Thoracic aorta (tissue), 2 donors: ENCODE data around the gene SRRM4. TPM values are rescaled to one million over a fixed set of nuclear protein-coding genes. Genes with fewer than 3 reads are reported as not detected.

Experiments used
- ATAC-seq: fragments of 150-250 bp; one replicate; pipeline ENCODE4 v1.8.0; 2017; ENCODE audit warnings: low read depth; ENCODE audit not compliant: insufficient number of reproducible peaks, low FRiP score
- DNase-seq: peaks from one replicate; pipeline ENCODE4 v3.0.0-alpha.2; 2020; ENCODE audit warnings: low spot score
- H3K27ac ChIP-seq, 2 donors: fragments of 200-600 bp; sonication (generic); 1 replicate in 1 of 2; 2 replicates in 1 of 2; pipeline ENCODE4 v1.5.1; 2016; ENCODE audit warnings: mild to moderate bottlenecking in 2 of 2, moderate library complexity in 2 of 2
- H3K27me3 ChIP-seq: fragments of 200-600 bp; sonication (generic); replicated peaks from 2 replicates; pipeline ENCODE4 v1.6.0; 2016; ENCODE audit warnings: mild to moderate bottlenecking; ENCODE audit not compliant: insufficient read depth
- H3K36me3 ChIP-seq: fragments of 200-600 bp; sonication (generic); one replicate; pipeline ENCODE4 v1.5.1; 2016
- H3K4me1 ChIP-seq, 2 donors: fragments of 200-600 bp; sonication (generic); 1 replicate in 1 of 2; 2 replicates in 1 of 2; pipeline versions ENCODE4 v1.5.1 to v1.6.0; 2016; ENCODE audit warnings: low read depth in 2 of 2, mild to moderate bottlenecking in 1 of 2; ENCODE audit not compliant: control insufficient read depth in 1 of 2
- H3K4me3 ChIP-seq: fragments of 200-600 bp; sonication (generic); 2 replicates; pipeline ENCODE4 v1.5.1; 2016; ENCODE audit warnings: mild to moderate bottlenecking
- H3K9me3 ChIP-seq: fragments of 200-600 bp; sonication (generic); 2 replicates; pipeline ENCODE4 v1.5.1; 2016
- CTCF ChIP-seq: fragments of 200-600 bp; sonication (generic); IDR thresholded peaks from one replicate; pipeline ENCODE4 v1.5.1; 2019; ENCODE audit warnings: antibody characterized with exemption
- total RNA-seq, 2 donors: library from RNA; depleted of rRNA; stranded (reverse); fragments of >200 nt; gene quantifications; one replicate each; pipeline versions ENCODE4 v1.1.0 to v1.2.3, GENCODE V29; 2016

SRRM4 gene
- total RNA-seq, 2 donors from 2014 or later = 0.21 TPM; not detected in 1

- ATAC-seq (no peak), DNase-seq (no peak)
- no peaks in the 10 kb centered on the region for H3K27me3 ChIP-seq
- TF ChIP-seq CTCF = no peak
- H3K9me3 ChIP-seq = peaks cover 10% of the 10 kb centered on the region
- H3K27ac ChIP-seq = no peak overlapping the region
- H3K4me3 ChIP-seq = no peak overlapping the region
- H3K4me1 ChIP-seq = no peaks in the 10 kb centered on the region
- no peaks in the 10 kb centered on the region for H3K36me3 ChIP-seq
Observed at GRCh38 chr12:119147847-119148448, 166.6 kb downstream of the SRRM4 start.

- Histone ChIP-seq H3K27me3 (no peaks in the 10 kb centered on the region), H3K4me1 (no peaks in the 10 kb centered on the region), H3K9me3 (peaks cover 10% of the 10 kb centered on the region), H3K27ac (no peak overlapping the region), H3K36me3 (no peaks in the 10 kb centered on the region), H3K4me3 (no peak overlapping the region)
- no peak for TF ChIP-seq CTCF
- ATAC-seq (no peak), DNase-seq (no peak)
Observed at GRCh38 chr12:119149270-119149669, 167.9 kb downstream of the SRRM4 start.

- TF ChIP-seq CTCF = no peak
- DNase-seq (no peak), ATAC-seq (no peak)
- H3K27ac ChIP-seq = no peak overlapping the region
- H3K36me3 ChIP-seq = no peaks in the 10 kb centered on the region
- peaks cover under 1 to 10% of the 10 kb centered on the region in 2 donors for H3K4me1 ChIP-seq
- H3K27me3 ChIP-seq = no peaks in the 10 kb centered on the region
- no peak overlapping the region for H3K4me3 ChIP-seq
- peaks cover 10% of the 10 kb centered on the region for H3K9me3 ChIP-seq
Observed at GRCh38 chr12:119151445-119152026, 170.2 kb downstream of the SRRM4 start.

DNA sequence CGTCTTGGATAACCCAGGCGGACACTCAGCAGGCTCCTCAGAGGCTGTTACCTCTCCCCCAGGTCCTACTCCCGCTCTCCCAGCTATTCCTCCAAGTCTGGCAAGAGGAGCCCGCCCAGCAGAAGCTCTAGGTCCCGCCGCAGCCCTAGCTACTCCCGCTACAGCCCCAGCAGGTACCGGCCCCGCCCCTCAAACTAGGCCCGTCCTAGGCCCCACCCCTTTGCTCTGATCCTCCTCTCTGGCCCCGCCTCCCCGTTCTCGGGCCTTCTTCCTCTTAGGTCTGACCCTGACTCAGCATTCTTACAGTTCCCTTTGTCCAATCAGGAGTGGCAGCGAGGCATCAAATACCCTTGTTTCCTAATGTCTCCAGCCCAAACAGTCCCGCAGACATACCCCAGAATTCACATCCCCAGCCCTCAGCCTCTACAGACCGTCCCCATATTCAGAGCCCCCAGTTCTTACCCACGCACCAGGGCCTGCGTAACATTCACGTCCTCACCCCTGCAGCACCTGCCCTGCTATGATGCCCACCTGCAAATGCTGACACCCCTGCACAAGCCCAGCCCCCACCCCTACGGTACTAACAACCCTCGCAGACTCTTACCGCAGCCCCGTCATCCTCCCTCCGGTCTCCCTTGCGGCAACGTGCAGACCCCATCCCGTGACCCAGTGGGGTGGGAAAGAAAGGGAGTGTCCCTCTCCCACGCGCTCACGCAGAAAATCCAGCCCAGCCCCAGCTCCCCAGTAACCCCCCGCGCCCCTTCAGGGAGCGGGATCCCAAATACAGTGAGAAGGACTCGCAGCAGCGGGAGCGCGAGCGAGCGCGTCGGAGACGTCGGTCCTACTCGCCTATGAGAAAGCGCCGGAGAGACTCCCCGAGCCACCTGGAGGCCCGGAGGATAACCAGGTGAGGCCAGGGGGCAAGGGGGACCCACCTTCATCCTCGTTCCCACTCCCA, 172.4 kb downstream of the SRRM4 start:
- TF ChIP-seq CTCF = no peak
- H3K4me1 ChIP-seq = peaks cover 3 to 28% of the 10 kb centered on the region in 2 donors
- ATAC-seq = peak; percentile 16
- H3K9me3 ChIP-seq = peaks cover 10% of the 10 kb centered on the region
- peak overlapping the region in 1 of 2 donors; percentile 14 for H3K27ac ChIP-seq
- no peak for DNase-seq
- H3K27me3 ChIP-seq = no peaks in the 10 kb centered on the region
- H3K4me3 ChIP-seq = peak overlapping the region; percentile 59
- H3K36me3 ChIP-seq = no peaks in the 10 kb centered on the region

GRCh38 chr12:119154435-119154818, 173.1 kb downstream of the SRRM4 start:
- no peak for TF ChIP-seq CTCF
- Histone ChIP-seq H3K27me3 (no peaks in the 10 kb centered on the region), H3K4me1 (peaks cover 3 to 28% of the 10 kb centered on the region in 2 donors), H3K36me3 (no peaks in the 10 kb centered on the region), H3K27ac (peak overlapping the region in 1 of 2 donors; percentile 14), H3K4me3 (peak overlapping the region; percentile 59), H3K9me3 (peaks cover 10% of the 10 kb centered on the region)
- ATAC-seq = no peak
- DNase-seq = no peak
